ENCODE data around the gene ZDHHC7.

ZDHHC7 gene, protein sequence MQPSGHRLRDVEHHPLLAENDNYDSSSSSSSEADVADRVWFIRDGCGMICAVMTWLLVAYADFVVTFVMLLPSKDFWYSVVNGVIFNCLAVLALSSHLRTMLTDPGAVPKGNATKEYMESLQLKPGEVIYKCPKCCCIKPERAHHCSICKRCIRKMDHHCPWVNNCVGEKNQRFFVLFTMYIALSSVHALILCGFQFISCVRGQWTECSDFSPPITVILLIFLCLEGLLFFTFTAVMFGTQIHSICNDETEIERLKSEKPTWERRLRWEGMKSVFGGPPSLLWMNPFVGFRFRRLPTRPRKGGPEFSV

DNA sequence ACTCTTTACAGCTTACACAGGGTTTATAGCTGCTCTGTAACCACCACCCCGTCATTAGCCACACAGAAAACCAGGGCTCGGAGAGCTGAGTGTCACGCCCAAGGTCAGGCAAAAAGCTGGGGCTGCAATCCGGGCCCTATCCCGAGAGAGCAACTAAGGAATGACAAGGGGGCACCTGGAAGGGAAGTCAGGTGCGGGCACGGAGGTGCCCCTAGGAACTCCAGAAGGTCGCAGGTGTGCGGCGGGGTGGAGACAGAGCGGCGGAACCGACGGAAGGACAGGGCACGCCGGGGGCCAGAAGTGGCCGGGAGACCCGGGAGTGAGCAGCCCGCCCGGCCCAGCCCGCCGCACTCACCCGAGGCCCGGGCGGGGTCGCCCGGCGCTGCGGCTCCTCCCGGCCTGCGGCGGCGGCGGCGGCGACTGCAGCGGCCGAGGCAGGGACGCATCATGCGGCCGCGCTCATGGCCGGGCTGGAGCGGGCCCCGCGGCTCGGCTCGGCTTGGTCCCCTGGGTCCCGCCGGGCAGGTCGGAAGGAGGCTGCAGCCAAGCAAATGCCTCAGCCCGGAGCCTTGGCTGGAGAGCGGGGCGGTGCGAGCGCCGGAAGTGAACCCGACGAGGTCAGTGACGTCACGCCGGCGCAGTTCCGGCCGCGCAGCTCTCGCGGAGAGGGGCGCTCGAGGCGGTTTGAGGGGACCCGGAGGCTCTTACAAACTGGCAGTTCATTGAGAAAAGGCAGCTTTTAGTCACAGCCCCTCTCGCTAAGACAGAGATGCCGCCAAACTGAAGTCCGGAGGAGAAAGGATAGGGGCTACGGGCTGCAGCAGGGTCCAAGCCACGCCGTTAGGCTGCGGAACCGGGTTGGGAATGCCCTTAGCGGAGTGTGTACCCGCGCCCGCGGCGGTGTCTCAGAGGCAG is at the start of gene ZDHHC7:
ZDHHC7 (minus strand) TSS at position 605 of the 915 bp plus-strand sequence. CDS start 20,917 bp downstream, outside the sequence.
- H3K4me3 ChIP-seq (ENCODE audit: low read depth, low read length) = peak within 1 kb of the TSS; percentile 87
- no peaks in the 10 kb centered on the region for H3K27me3 ChIP-seq (ENCODE audit: insufficient read depth, low read depth, severe bottlenecking)
- H3K36me3 ChIP-seq = no peaks in the 10 kb centered on the region
- H3K27ac ChIP-seq = peak within 1 kb of the TSS; percentile 90
- TF ChIP-seq, protein P1, sequence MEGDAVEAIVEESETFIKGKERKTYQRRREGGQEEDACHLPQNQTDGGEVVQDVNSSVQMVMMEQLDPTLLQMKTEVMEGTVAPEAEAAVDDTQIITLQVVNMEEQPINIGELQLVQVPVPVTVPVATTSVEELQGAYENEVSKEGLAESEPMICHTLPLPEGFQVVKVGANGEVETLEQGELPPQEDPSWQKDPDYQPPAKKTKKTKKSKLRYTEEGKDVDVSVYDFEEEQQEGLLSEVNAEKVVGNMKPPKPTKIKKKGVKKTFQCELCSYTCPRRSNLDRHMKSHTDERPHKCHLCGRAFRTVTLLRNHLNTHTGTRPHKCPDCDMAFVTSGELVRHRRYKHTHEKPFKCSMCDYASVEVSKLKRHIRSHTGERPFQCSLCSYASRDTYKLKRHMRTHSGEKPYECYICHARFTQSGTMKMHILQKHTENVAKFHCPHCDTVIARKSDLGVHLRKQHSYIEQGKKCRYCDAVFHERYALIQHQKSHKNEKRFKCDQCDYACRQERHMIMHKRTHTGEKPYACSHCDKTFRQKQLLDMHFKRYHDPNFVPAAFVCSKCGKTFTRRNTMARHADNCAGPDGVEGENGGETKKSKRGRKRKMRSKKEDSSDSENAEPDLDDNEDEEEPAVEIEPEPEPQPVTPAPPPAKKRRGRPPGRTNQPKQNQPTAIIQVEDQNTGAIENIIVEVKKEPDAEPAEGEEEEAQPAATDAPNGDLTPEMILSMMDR (IDR thresholded peaks at IDR 0.05; ENCODE audit: low read depth, low read length) = no peak
- peak; percentile 68 for DNase-seq
- no peaks in the 10 kb centered on the region for H3K9me3 ChIP-seq (ENCODE audit: severe bottlenecking)

DNA sequence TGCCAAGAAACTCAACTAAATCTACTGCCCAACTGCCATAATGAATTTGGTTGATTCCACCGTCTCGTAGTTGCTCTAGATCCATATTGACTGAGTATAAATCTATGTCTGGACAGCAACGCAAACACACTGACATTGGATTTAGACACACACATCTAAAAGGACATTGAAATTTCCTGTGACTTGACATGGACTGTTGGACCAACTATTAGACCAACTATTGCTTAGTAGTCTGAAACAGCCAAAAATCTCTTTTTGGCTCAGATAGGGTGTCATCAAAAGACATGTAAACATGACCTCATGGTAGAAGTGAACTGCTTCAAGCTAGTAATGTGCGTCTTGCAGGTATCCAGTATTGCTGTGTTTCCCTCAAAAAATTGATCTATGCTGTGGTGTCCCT is 47.6 kb upstream of the ZDHHC7 start:
- TF ChIP-seq, protein P1 (IDR thresholded peaks at IDR 0.05; ENCODE audit: low read depth, low read length) = no peak
- no peaks in the 10 kb centered on the region for H3K36me3 ChIP-seq
- H3K4me3 ChIP-seq (ENCODE audit: low read depth, low read length) = no peak overlapping the region
- no peaks in the 10 kb centered on the region for H3K9me3 ChIP-seq (ENCODE audit: severe bottlenecking)
- no peaks in the 10 kb centered on the region for H3K27me3 ChIP-seq (ENCODE audit: insufficient read depth, low read depth, severe bottlenecking)
- H3K27ac ChIP-seq = no peak overlapping the region
- no peak for DNase-seq

DNA sequence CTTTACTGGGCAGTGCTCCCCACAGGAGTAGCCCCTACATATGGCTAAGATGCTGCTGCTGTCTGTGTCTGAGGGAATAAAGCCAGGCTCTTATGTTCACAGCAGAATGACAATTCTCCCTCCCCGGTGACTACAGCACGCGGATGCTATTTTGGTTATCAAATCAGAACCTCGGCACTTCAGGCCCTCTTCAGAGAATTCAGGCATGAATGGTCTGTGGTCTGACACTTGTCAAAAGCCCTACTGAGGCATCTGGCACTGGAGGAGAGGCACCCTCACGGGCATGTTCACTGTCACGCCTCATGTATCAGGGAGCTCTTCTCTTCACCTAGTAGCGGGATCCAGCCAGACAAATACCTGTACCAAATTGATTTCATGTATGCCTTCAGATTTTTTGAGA is 46.6 kb upstream of the ZDHHC7 start:
- TF ChIP-seq, protein P1 (IDR thresholded peaks at IDR 0.05; ENCODE audit: low read depth, low read length) = no peak
- DNase-seq = no peak
- Histone ChIP-seq H3K36me3 (no peaks in the 10 kb centered on the region), H3K27me3 (ENCODE audit: insufficient read depth, low read depth, severe bottlenecking) (no peaks in the 10 kb centered on the region), H3K27ac (no peak overlapping the region), H3K9me3 (ENCODE audit: severe bottlenecking) (no peaks in the 10 kb centered on the region), H3K4me3 (ENCODE audit: low read depth, low read length) (no peak overlapping the region)

DNA sequence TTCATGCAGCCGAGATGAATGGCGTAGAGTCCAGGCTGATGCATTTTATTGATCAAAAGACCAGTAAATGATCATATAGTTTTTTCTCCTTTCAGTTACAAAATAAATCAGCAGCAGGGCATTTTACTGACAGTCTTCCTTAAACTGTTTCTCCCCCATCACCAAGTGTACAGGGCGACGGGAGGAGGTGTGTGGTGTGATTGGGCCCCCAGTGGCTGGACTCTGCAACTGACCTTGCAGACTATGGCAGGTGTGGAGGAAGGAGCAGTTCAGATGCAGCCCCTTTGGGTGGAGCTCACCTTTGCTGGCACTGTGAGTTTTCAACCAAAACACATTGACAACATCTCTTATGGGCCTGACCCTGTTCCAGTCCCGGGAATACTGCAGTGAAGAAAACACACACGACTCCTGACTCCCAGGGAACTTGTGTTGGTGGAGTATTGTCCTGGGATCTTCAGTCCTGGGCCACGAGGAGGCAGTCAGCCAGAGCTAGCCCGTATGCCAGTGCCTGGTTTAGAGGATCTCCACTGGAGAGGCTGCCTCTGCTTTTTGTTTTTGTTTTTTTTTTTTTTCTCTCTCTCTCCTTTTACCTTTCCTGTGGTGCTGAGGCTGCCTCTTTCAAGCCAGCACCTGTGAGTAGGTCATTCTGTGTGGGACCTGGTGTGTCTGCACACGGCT is 46.0 kb upstream of the ZDHHC7 start:
- Histone ChIP-seq H3K4me3 (ENCODE audit: low read depth, low read length) (no peak overlapping the region), H3K27me3 (ENCODE audit: insufficient read depth, low read depth, severe bottlenecking) (no peaks in the 10 kb centered on the region), H3K36me3 (no peaks in the 10 kb centered on the region), H3K9me3 (ENCODE audit: severe bottlenecking) (no peaks in the 10 kb centered on the region), H3K27ac (no peak overlapping the region)
- peak; percentile 37 for DNase-seq
- TF ChIP-seq, protein P1 (IDR thresholded peaks at IDR 0.05; ENCODE audit: low read depth, low read length) = peak; percentile 52

DNA sequence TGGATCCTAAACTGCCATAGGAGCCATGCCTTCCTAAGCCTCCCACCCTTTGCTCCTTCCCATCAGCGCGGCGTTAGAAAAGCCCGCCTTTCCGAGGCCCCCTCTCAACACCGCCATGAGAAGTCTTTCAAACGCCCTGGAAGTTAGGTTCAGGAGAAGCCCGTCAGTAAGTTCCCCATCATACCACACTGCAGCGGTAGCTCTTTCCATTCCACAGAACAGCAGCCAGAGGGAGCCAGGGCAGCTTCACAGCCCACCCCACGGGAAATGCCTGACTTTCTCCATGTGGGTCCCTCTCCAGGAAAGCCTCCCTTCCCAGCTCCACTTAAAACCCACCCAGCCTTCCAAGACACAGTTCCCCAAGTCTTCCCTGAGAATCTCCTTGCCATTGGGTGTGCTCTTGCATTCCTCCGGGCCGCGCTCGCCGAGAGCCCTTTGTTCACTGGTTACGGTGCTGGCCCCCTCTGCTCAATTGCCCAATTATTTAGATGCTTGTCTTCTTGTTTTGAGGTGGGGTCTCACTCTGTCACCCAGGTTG is 44.9 kb upstream of the ZDHHC7 start:
- DNase-seq = peak; percentile 10
- TF ChIP-seq, protein P1 (IDR thresholded peaks at IDR 0.05; ENCODE audit: low read depth, low read length) = peak; percentile 48; the same call in 1 of the 2 replicates
- no peaks in the 10 kb centered on the region for H3K36me3 ChIP-seq
- H3K9me3 ChIP-seq (ENCODE audit: severe bottlenecking) = no peaks in the 10 kb centered on the region
- H3K27me3 ChIP-seq (ENCODE audit: insufficient read depth, low read depth, severe bottlenecking) = no peaks in the 10 kb centered on the region
- H3K4me3 ChIP-seq (ENCODE audit: low read depth, low read length) = no peak overlapping the region
- no peak overlapping the region for H3K27ac ChIP-seq
